Muscle layer of duodenum (tissue), 2 donors: ENCODE data around the gene STARD5.
"Not testable (repeated sequence)": the region's sequence is repeated elsewhere in the genome, so short reads cannot be mapped to it uniquely, and the experiment has no call there.

Source experiments
- H3K27ac ChIP-seq: one replicate; pipeline ENCODE4 v1.7.0; 2013; ENCODE audit warnings: mild to moderate bottlenecking, low read length
- H3K27me3 ChIP-seq: one replicate; pipeline ENCODE4 v1.7.0; 2013; ENCODE audit warnings: low read depth, mild to moderate bottlenecking, control low read depth, low read length
- H3K36me3 ChIP-seq, 2 donors: one replicate each; pipeline ENCODE4 v1.7.0; 2013; ENCODE audit warnings: low read length in 2 of 2, control low read depth in 1 of 2, mild to moderate bottlenecking in 1 of 2; ENCODE audit not compliant: insufficient read depth in 2 of 2, control insufficient read depth in 1 of 2
- H3K4me1 ChIP-seq, 2 donors: one replicate each; pipeline ENCODE4 v1.7.0; 2013; ENCODE audit warnings: low read length in 2 of 2, mild to moderate bottlenecking in 2 of 2, control low read depth in 1 of 2, moderate library complexity in 1 of 2; ENCODE audit not compliant: insufficient read depth in 2 of 2, control insufficient read depth in 1 of 2
- H3K4me3 ChIP-seq, 2 donors: one replicate each; pipeline ENCODE4 v1.7.0; 2013; ENCODE audit warnings: low read length in 2 of 2, low read depth in 1 of 2, mild to moderate bottlenecking in 1 of 2
- H3K9me3 ChIP-seq, 2 donors: one replicate each; pipeline ENCODE4 v1.7.0; 2013; ENCODE audit warnings: low read length in 2 of 2, control low read depth in 1 of 2, mild to moderate bottlenecking in 1 of 2; ENCODE audit not compliant: control insufficient read depth in 1 of 2
- donor health status: healthy.

The STARD5 gene

GRCh38 chr15:81336568-81336967 lies 12.6 kb upstream of the STARD5 start:
- Histone ChIP-seq H3K27me3 (no peaks in the 10 kb centered on the region), H3K4me1 (peaks cover 6% of the 10 kb centered on the region in 2 donors), H3K27ac (no peak overlapping the region), H3K9me3 (no peaks in the 10 kb centered on the region), H3K36me3 (no peaks in the 10 kb centered on the region), H3K4me3 (no peak overlapping the region)

- no peak overlapping the region for H3K4me3 ChIP-seq
- no peaks in the 10 kb centered on the region for H3K9me3 ChIP-seq
- no peak overlapping the region for H3K27ac ChIP-seq
- H3K36me3 ChIP-seq, result no peaks in the 10 kb centered on the region
- no peaks in the 10 kb centered on the region for H3K27me3 ChIP-seq
- peaks cover 6% of the 10 kb centered on the region in 2 donors for H3K4me1 ChIP-seq
Measured at GRCh38 chr15:81335631-81336030, 11.7 kb upstream of the STARD5 start.

GRCh38 chr15:81334768-81335435 lies 11.0 kb upstream of the STARD5 start:
- Histone ChIP-seq H3K4me3 (no peak overlapping the region), H3K36me3 (no peaks in the 10 kb centered on the region), H3K27me3 (no peaks in the 10 kb centered on the region), H3K4me1 (peaks cover 6% of the 10 kb centered on the region in 2 donors), H3K27ac (no peak overlapping the region), H3K9me3 (no peaks in the 10 kb centered on the region)

DNA sequence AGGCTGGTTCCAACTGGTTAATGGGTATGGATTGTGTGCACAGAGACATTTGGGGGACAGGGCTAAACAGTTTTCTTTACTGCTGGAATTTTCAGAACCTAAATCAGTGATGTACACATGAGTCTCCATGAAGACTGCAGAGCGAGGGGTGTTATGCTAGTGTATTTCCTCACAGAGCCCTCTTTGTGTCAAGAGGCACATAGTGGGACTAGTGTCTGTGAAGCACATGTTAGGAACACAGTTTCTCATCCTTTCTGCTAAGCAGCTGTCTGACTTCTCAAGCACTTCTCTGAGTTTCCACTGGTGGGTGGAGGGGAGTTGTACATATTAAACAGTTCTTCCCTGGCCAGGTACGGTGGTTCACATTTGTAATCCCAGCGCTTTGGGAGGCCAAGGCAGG lies 9.4 kb upstream of the STARD5 start:
- peaks cover 0 to 3% of the 10 kb centered on the region in 2 donors for H3K4me1 ChIP-seq
- no peaks in the 10 kb centered on the region for H3K36me3 ChIP-seq
- no peak overlapping the region for H3K4me3 ChIP-seq
- H3K27me3 ChIP-seq, result no peaks in the 10 kb centered on the region
- no peak overlapping the region for H3K27ac ChIP-seq
- no peaks in the 10 kb centered on the region for H3K9me3 ChIP-seq

DNA sequence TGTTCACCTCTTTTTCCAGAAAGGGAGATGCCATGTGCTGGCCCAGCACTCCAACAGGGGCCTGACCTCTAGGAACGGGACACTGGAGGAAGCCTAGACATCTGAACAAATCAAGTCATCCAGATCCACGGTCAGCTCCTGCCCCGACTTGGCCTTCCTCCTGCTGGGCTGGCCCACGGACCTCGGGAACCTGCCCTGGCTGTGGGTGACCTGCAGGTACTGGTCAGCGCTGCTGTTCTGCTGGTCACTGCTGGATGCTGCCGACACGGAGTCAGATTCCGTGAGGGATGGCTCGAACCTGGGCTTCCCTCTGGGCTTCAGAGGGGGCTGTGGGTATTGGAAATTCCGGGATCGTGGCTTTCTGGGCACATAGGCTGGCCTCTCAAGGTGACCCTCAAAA lies 8.4 kb upstream of the STARD5 start:
- Histone ChIP-seq H3K27ac (no peak overlapping the region), H3K4me1 (no peaks in the 10 kb centered on the region), H3K36me3 (no peaks in the 10 kb centered on the region), H3K4me3 (no peak overlapping the region), H3K9me3 (no peaks in the 10 kb centered on the region), H3K27me3 (no peaks in the 10 kb centered on the region)

- Histone ChIP-seq H3K27me3 (no peaks in the 10 kb centered on the region), H3K4me3 (no peak overlapping the region), H3K9me3 (no peaks in the 10 kb centered on the region), H3K4me1 (no peaks in the 10 kb centered on the region), H3K27ac (no peak overlapping the region), H3K36me3 (no peaks in the 10 kb centered on the region)
Measured at GRCh38 chr15:81331600-81331999, 7.7 kb upstream of the STARD5 start.

DNA sequence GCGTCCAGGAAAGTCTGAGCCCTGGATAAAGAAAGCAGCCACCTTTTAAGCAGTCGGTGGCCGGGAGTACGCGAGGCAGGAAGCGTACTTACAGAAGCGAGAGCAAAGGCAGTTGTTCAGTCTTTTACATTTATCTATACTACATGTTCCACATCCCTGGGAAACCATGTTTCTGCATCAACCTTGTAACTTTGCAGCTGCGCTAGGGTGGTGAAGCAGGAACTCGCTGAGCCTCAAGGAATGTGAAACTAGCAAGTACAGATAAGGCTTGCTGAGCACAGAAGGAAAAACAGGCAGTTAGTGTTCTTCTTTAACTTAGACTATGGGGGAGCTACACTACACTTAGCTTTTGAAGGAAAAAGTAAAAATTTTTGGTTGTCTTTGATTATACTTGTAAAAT lies 7.2 kb upstream of the STARD5 start:
- not testable (repeated sequence) for H3K27me3 ChIP-seq, H3K27ac ChIP-seq, H3K4me3 ChIP-seq, H3K36me3 ChIP-seq, H3K9me3 ChIP-seq, H3K4me1 ChIP-seq

DNA sequence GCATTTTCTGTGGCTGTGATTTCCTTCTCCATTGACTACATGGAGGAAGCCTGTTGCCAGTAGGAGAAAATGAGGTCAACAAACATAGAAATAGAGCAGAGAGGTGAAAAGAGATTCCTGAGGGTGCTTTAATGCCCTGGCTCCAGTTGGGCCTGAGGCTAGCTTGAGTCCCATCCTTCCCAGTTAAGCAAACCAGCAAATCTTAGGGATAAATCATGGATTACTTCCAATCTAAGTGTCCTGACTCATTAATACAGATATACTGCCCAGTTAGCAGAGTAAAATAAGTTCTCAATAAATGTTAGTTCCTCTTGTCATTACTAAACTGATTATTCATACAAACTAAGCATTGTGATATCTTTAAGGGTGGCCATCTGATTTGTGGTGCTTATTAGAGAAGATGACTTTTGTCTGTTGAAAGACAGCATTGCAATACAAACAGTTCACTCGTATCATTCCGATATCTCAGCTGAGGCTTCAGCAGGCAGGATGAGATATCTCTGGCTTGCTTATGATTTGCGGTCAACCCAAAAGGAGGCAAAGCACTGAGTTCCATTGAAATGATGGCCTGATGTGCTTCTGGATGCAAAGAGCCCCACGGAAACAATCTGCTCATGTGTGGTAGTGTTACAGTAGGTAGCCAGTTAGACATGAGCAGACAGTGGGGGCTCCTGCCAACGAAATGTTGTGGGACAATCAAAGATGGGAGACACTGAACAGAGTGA lies 6.6 kb upstream of the STARD5 start:
- H3K36me3 ChIP-seq, result no peaks in the 10 kb centered on the region
- no peak overlapping the region for H3K4me3 ChIP-seq
- no peaks in the 10 kb centered on the region for H3K9me3 ChIP-seq
- H3K27me3 ChIP-seq, result no peaks in the 10 kb centered on the region
- H3K27ac ChIP-seq, result no peak overlapping the region
- H3K4me1 ChIP-seq, result no peaks in the 10 kb centered on the region

GRCh38 chr15:81329446-81329845 lies 5.5 kb upstream of the STARD5 start:
- H3K4me3 ChIP-seq, result no peak overlapping the region
- no peaks in the 10 kb centered on the region for H3K36me3 ChIP-seq
- H3K9me3 ChIP-seq, result no peaks in the 10 kb centered on the region
- no peaks in the 10 kb centered on the region for H3K27me3 ChIP-seq
- no peaks in the 10 kb centered on the region for H3K4me1 ChIP-seq
- no peak overlapping the region for H3K27ac ChIP-seq

GRCh38 chr15:81327516-81327915 lies 3.6 kb upstream of the STARD5 start:
- Histone ChIP-seq H3K27me3 (no peaks in the 10 kb centered on the region), H3K9me3 (no peaks in the 10 kb centered on the region), H3K4me1 (peaks cover 0 to 10% of the 10 kb centered on the region in 2 donors), H3K27ac (no peak overlapping the region), H3K4me3 (no peak overlapping the region), H3K36me3 (no peaks in the 10 kb centered on the region)

GRCh38 chr15:81326466-81327212 lies 2.7 kb upstream of the STARD5 start:
- peaks cover 0 to 16% of the 10 kb centered on the region in 2 donors for H3K4me1 ChIP-seq
- no peaks in the 10 kb centered on the region for H3K36me3 ChIP-seq
- H3K9me3 ChIP-seq, result no peaks in the 10 kb centered on the region
- H3K27ac ChIP-seq, result no peak overlapping the region
- no peak overlapping the region for H3K4me3 ChIP-seq
- no peaks in the 10 kb centered on the region for H3K27me3 ChIP-seq
